ENCODE results near the gene ZNF556. TPM values are rescaled to one million over a fixed set of nuclear protein-coding genes. Genes with fewer than 3 reads are reported as not detected.

ZNF556 gene
- polyA plus RNA-seq, 2 of the 4 experiments (the other 2 are of a cell fraction), result not detected

- TF ChIP-seq, protein P1, sequence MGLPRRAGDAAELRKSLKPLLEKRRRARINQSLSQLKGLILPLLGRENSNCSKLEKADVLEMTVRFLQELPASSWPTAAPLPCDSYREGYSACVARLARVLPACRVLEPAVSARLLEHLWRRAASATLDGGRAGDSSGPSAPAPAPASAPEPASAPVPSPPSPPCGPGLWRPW (IDR thresholded peaks at IDR 0.05), result no peak
- no peak for TF ChIP-seq SMC3 (IDR thresholded peaks at IDR 0.05)
- TF ChIP-seq, protein P2, sequence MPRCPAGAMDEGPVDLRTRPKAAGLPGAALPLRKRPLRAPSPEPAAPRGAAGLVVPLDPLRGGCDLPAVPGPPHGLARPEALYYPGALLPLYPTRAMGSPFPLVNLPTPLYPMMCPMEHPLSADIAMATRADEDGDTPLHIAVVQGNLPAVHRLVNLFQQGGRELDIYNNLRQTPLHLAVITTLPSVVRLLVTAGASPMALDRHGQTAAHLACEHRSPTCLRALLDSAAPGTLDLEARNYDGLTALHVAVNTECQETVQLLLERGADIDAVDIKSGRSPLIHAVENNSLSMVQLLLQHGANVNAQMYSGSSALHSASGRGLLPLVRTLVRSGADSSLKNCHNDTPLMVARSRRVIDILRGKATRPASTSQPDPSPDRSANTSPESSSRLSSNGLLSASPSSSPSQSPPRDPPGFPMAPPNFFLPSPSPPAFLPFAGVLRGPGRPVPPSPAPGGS (IDR thresholded peaks at IDR 0.05), result no peak
- no peak for TF ChIP-seq PHF8 (IDR thresholded peaks at IDR 0.05; ENCODE audit: borderline replicate concordance, low read depth)
- no peak for TF ChIP-seq JUN (IDR thresholded peaks at IDR 0.05)
These were observed 14.0 kb upstream of the ZNF556 start (continued) for GRCh38 chr19:2853015-2853606.

DNA sequence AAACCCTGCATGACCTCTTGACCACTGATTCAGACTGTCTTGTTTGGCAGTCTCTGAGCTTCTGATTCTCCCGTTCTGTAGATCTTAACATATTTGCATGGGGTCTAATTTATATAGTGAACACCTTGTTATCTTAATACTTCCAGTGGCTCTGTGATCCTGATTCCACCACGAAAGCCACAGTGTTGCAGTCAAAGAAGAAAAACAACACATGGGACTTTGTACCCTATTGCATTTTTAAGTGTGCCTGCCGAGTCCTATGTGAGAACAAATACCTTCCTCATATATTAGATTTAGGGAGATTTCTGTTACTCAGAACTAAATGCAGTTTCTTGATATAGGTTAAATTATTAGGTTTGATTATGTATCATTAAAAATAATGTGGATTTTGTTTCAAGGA is 12.3 kb upstream of the ZNF556 start:
- ATAC-seq (no peak), FAIRE-seq (no peak), DNase-seq (ENCODE audit: low read depth in 1 of 2, low spot score in 1 of 2) (no peak)
- H3K27ac ChIP-seq, result no peak overlapping the region
- no peaks in the 10 kb centered on the region for H3K4me1 ChIP-seq
- CTCF ChIA-PET, result interaction anchor here (1.2 kb wide), 1 partner anchor 14 kb away, joined by 3 read pairs; no protein-coding TSS in a partner anchor
- no peak overlapping the region for H3K4me3 ChIP-seq
- TF ChIP-seq RAD21 (conservative IDR thresholded peaks at IDR 0.05 in 1 of 2, IDR thresholded peaks at IDR 0.05 in 1 of 2) (no peak), POLR2A (IDR thresholded peaks at IDR 0.05; ENCODE audit: low read length) (no peak), MAX (IDR thresholded peaks at IDR 0.05) (no peak), SMC3 (IDR thresholded peaks at IDR 0.05) (no peak), FOSL2 (IDR thresholded peaks at IDR 0.05) (no peak), FOSL2 (CRISPR knock-in tag; IDR thresholded peaks at IDR 0.05) (no peak), RARB (CRISPR knock-in tag; IDR thresholded peaks at IDR 0.05) (no peak), MAFK (IDR thresholded peaks at IDR 0.05; ENCODE audit: partially characterized antibody) (no peak), JUN (IDR thresholded peaks at IDR 0.05) (no peak), CHD4 (IDR thresholded peaks at IDR 0.05; ENCODE audit: borderline replicate concordance) (no peak), HDAC2 (IDR thresholded peaks at IDR 0.05) (no peak), HEYL (CRISPR knock-in tag; IDR thresholded peaks at IDR 0.05) (no peak), TP53 (CRISPR knock-in tag; IDR thresholded peaks at IDR 0.05) (no peak), EHF (CRISPR knock-in tag; IDR thresholded peaks at IDR 0.05) (no peak), CBX2 (IDR thresholded peaks at IDR 0.05; ENCODE audit: borderline replicate concordance, low read depth) (no peak), NR3C1 (IDR thresholded peaks at IDR 0.05) (no peak)
- peaks cover 75% of the 10 kb centered on the region for H3K9me3 ChIP-seq
- 67% methylated on average over 3 of the region's 3 CpGs for WGBS (ENCODE audit: missing lambda C conversion rate)
- no peak overlapping the region for H3K4me2 ChIP-seq
- POLR2A ChIA-PET, result no interaction called here

DNA sequence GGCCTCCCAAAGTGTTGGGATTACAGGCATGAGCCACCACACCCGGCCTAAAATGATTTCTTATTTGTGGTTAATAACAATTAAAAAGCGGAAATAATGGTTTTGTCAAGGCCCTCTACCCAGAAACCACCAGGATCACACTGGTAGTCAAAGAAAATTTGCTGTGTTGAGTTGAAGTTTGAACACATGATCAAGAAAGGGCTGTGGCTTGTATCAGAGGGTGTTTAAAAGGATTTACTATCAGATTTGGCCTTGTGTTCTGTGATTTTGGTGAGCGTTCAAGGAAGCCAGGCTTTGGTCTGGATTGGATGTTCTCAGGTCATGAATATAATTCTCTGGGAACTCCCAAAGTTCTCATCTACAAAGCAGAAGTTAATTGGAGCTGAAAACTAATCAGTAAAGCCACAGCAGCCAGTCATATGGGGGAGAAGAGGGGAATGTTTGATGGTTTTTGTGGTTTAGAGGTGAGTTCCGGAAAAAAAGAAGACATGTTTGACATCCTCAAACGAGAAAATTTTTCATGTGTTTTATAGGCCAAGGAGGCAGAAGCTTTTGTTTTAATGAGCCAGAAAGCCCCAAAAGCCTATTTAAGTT is 10.6 kb upstream of the ZNF556 start:
- Histone ChIP-seq H3K4me2 (no peak overlapping the region), H3K4me3 (no peak overlapping the region), H3K27ac (no peak overlapping the region), H3K9me3 (peaks cover 71% of the 10 kb centered on the region), H3K4me1 (no peaks in the 10 kb centered on the region)
- CTCF ChIA-PET, result no interaction called here
- WGBS (ENCODE audit: missing lambda C conversion rate), result 68% methylated on average over 5 of the region's 5 CpGs
- TF ChIP-seq TP53 (CRISPR knock-in tag; IDR thresholded peaks at IDR 0.05), result no peak
- TF ChIP-seq SMC3 (IDR thresholded peaks at IDR 0.05), result no peak
- TF ChIP-seq EHMT2 (IDR thresholded peaks at IDR 0.05; ENCODE audit: low read depth), result no peak
- TF ChIP-seq CHD4 (IDR thresholded peaks at IDR 0.05; ENCODE audit: borderline replicate concordance), result no peak
- no peak for TF ChIP-seq PHF8 (IDR thresholded peaks at IDR 0.05; ENCODE audit: borderline replicate concordance, low read depth)
- TF ChIP-seq RNF2 (IDR thresholded peaks at IDR 0.05; ENCODE audit: borderline replicate concordance, low read depth), result no peak
- no peak for TF ChIP-seq POLR2AphosphoS2 (conservative IDR thresholded peaks at IDR 0.05; ENCODE audit: low read length)
- TF ChIP-seq HOXB5 (CRISPR knock-in tag; IDR thresholded peaks at IDR 0.05), result no peak
- no peak for TF ChIP-seq TFCP2L1 (CRISPR knock-in tag; IDR thresholded peaks at IDR 0.05)
- no peak for TF ChIP-seq HOXA7 (CRISPR knock-in tag; IDR thresholded peaks at IDR 0.05)
- no peak for TF ChIP-seq HDAC2 (IDR thresholded peaks at IDR 0.05)
- no peak for TF ChIP-seq NFE2L2 (conservative IDR thresholded peaks at IDR 0.05; ENCODE audit: low read length)
- no peak for TF ChIP-seq FOXS1 (CRISPR knock-in tag; IDR thresholded peaks at IDR 0.05)
- no peak for FAIRE-seq
- ATAC-seq, result no peak
- DNase-seq (ENCODE audit: low read depth in 1 of 2, low spot score in 1 of 2), result no peak
- POLR2A ChIA-PET, result no interaction called here

Measured in A549 (cell line).